Esophagus squamous epithelium (tissue), 5 donors: Measurements from ENCODE around the gene TFB1M. TPM values are rescaled to one million over a fixed set of nuclear protein-coding genes. Genes with fewer than 3 reads are reported as not detected.

Experiments
- DNase-seq: peaks from one replicate; lab custom pipeline; 2025; lab: John Stamatoyannopoulos, UW
- H3K27ac ChIP-seq, 4 donors: fragments of 200-600 bp; sonication (generic); one replicate each; pipeline ENCODE4 v1.5.1; 2016 to 2019; ENCODE audit warnings: mild to moderate bottlenecking in 1 of 4
- H3K27me3 ChIP-seq, 4 donors: fragments of 200-600 bp; sonication (generic); 1 replicate in 3 of 4; 2 replicates in 1 of 4; pipeline versions ENCODE4 v1.5.1 to v1.6.0; 2017 to 2021; ENCODE audit warnings: antibody characterized with exemption in 1 of 4
- H3K36me3 ChIP-seq, 3 donors: fragments of 200-600 bp; sonication (generic); one replicate each; pipeline ENCODE4 v1.5.1; 2016 to 2019
- H3K4me1 ChIP-seq, 3 donors: fragments of 200-600 bp; sonication (generic); one replicate each; pipeline ENCODE4 v1.5.1; 2017 to 2019
- H3K4me3 ChIP-seq, 4 donors: fragments of 200-600 bp; sonication (generic); 1 replicate in 3 of 4; 2 replicates in 1 of 4; pipeline ENCODE4 v1.5.1; 2016 to 2019; ENCODE audit warnings: mild to moderate bottlenecking in 2 of 4, moderate library complexity in 1 of 4
- H3K9me3 ChIP-seq, 3 donors: fragments of 200-600 bp; sonication (generic); one replicate each; pipeline ENCODE4 v1.5.1; 2016 to 2019
- POLR2A ChIP-seq, 4 donors: fragments of 450-650 bp; IDR thresholded peaks; one replicate each; pipeline ENCODE4 v1.6.1; 2017; ENCODE audit warnings: antibody characterized with exemption in 4 of 4, mild to moderate bottlenecking in 4 of 4, moderate library complexity in 3 of 4
- WGBS, 2 donors: methylation state at CpG; one replicate each; pipeline ENCODE4 v1.1.5; 2018; 5-methylcytosine and 5-hydroxymethylcytosine counted together
- intact Hi-C: fragments of 100-400 bp; cut with DNase I; formaldehyde crosslinking; loops from one replicate; pipeline ENCODE4 v1.15.0; 2022
- total RNA-seq, 4 donors: library from RNA; depleted of rRNA; stranded (reverse); fragments of >200 nt; gene quantifications; one replicate each; pipeline ENCODE4 v1.1.0, GENCODE V29; 2016
- TF ChIP-seq, protein P1 (sequence below), 6 experiments: fragments of 450-650 bp in 4 of 6; fragments of 200-600 bp in 2 of 6; sonication (generic) in 2 of 6; IDR thresholded peaks; one replicate each; pipeline ENCODE4 v1.5.1; 2016 to 2019; ENCODE audit warnings: antibody characterized with exemption in 6 of 6, mild to moderate bottlenecking in 4 of 6, moderate library complexity in 4 of 6
- donor health status: DM: yes; HTN: yes; CAD: no.

TFB1M gene
- total RNA-seq, 4 donors from 2014 or later = 11.2 to 15.6 (median 11.4) TPM

DNA sequence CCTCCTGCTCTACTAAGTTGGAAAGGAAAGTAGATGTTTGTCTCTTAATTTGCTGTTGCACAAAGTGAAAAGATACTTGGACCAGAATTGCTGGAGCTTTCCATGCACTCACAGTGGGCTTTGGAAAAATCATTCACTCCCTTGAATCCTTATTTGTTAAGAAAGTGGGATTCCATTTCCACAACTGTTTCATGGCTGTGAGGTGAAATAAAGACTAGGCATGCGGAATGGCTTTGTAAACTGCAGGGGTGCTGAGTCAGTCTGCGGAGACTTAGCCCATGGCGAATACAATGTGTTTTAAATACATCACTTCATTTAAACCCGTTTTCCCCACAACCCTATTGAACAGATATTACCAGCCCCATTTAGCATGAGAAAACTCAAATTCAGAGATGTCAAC is 87.2 kb downstream of the TFB1M start:
- no peaks in the 10 kb centered on the region for H3K36me3 ChIP-seq
- WGBS, 2 donors = 94 to 100% methylated on average over 4 of the region's 4 CpGs
- H3K9me3 ChIP-seq = no peaks in the 10 kb centered on the region
- TF ChIP-seq POLR2A (IDR thresholded peaks at IDR 0.05) = no peak
- TF ChIP-seq, protein P1, sequence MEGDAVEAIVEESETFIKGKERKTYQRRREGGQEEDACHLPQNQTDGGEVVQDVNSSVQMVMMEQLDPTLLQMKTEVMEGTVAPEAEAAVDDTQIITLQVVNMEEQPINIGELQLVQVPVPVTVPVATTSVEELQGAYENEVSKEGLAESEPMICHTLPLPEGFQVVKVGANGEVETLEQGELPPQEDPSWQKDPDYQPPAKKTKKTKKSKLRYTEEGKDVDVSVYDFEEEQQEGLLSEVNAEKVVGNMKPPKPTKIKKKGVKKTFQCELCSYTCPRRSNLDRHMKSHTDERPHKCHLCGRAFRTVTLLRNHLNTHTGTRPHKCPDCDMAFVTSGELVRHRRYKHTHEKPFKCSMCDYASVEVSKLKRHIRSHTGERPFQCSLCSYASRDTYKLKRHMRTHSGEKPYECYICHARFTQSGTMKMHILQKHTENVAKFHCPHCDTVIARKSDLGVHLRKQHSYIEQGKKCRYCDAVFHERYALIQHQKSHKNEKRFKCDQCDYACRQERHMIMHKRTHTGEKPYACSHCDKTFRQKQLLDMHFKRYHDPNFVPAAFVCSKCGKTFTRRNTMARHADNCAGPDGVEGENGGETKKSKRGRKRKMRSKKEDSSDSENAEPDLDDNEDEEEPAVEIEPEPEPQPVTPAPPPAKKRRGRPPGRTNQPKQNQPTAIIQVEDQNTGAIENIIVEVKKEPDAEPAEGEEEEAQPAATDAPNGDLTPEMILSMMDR (IDR thresholded peaks at IDR 0.05) = no peak
- H3K27ac ChIP-seq = no peak overlapping the region
- H3K27me3 ChIP-seq = no peaks in the 10 kb centered on the region
- DNase-seq = no peak
- peaks cover 0 to 23% (median 4%) of the 10 kb centered on the region in 3 donors for H3K4me1 ChIP-seq
- H3K4me3 ChIP-seq = no peak overlapping the region
- intact Hi-C loops = no loop called here

DNA sequence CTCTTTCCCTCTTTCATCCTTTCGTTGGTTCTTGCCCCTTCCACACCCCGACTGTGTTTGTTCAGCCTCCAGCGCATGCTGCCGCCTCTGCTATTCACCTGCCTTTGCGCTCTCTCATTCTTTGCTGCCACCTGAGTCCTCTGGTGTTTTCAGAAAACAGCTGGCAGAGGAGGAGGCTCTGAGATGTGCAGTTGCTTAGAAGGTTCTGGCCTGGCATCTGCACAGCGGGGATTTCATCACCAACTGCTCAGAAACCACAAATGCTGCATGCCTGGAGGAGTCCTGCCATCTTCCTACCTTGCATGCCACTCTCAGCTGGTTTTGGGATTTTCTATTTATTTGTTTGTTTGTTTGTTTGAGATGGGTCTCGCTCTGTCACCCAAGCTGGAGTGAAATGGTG is 89.7 kb downstream of the TFB1M start:
- Histone ChIP-seq H3K4me3 (no peak overlapping the region), H3K9me3 (no peaks in the 10 kb centered on the region), H3K36me3 (no peaks in the 10 kb centered on the region), H3K27me3 (no peaks in the 10 kb centered on the region), H3K4me1 (peaks cover 7 to 34% (median 7%) of the 10 kb centered on the region in 3 donors), H3K27ac (no peak overlapping the region)
- TF ChIP-seq, protein P1 (IDR thresholded peaks at IDR 0.05) = no peak
- TF ChIP-seq POLR2A (IDR thresholded peaks at IDR 0.05) = no peak
- 77 to 82% methylated on average over 7 of the region's 7 CpGs for WGBS, 2 donors
- DNase-seq = no peak
- intact Hi-C loops = no loop called here

DNA sequence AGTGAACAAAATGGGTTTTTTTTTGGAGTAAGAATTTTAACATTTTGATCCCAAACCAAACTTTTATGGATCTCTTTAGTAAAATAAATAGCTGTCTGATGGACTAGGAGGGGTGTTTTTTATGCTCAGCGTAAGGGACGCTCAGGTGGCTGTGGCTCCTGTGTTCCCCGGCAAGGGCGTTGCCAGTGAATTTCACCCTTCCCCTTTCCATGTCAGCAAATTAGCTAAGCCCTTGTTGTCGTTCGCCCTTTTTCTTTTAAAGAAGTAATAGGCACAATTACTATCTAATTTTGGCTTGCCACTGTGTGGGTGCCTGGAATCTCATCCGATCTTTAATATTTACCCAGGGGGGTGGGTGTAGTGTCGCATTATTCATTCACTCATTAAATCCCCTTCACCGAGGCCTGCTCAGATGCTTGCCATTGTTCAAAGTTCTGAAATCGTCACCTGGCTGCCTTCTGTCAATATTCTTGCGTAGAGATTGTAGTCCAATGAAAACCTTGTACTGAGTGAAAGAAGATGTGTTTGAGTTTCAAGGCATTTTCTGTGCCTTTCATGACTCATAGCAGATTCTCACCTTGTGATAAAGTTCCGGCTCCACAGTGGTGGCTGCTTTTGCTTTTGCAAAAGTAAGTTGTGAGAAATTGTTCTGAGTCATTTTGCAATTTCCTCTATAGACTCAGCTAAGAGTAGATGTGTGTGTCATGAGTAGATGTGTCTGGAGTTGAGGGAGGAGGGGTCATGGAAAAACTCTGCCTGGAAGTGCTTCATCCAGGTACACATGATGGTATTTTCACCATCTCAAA is 90.4 kb downstream of the TFB1M start:
- H3K36me3 ChIP-seq = no peaks in the 10 kb centered on the region
- DNase-seq = no peak
- WGBS, 2 donors = 52 to 69% methylated on average over 12 of the region's 12 CpGs
- peak overlapping the region in 1 of 4 donors; percentile 14 for H3K27ac ChIP-seq
- H3K9me3 ChIP-seq = no peaks in the 10 kb centered on the region
- no peak for TF ChIP-seq POLR2A (IDR thresholded peaks at IDR 0.05)
- no peaks in the 10 kb centered on the region for H3K27me3 ChIP-seq
- peaks cover 6 to 36% (median 7%) of the 10 kb centered on the region in 3 donors for H3K4me1 ChIP-seq
- no peak overlapping the region for H3K4me3 ChIP-seq
- intact Hi-C loops = no loop called here

DNA sequence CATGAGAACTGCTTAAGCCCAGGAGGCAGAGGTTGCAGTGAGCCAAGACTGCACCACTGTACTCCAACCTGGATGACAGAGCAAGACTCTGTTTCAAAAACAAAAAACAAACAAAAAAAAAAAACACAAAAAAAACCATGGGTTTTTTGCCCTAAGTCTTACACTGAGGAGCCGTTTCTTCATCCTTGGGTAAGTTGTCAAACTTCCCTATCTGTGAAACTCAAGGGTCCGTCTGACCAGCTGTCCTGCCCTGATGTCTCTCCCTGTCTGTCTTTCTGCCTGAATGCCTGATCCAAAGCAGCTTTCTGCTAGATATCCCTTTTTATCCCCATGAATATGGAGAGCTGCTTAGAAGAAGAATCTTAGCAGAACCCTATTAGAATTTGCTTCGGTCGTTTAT is 91.8 kb downstream of the TFB1M start:
- intact Hi-C loops = no loop called here
- no peaks in the 10 kb centered on the region for H3K9me3 ChIP-seq
- H3K4me1 ChIP-seq = peaks cover 3 to 22% (median 7%) of the 10 kb centered on the region in 3 donors
- H3K36me3 ChIP-seq = no peaks in the 10 kb centered on the region
- TF ChIP-seq POLR2A (IDR thresholded peaks at IDR 0.05) = no peak
- TF ChIP-seq, protein P1 (IDR thresholded peaks at IDR 0.05) = no peak
- no peak overlapping the region for H3K4me3 ChIP-seq
- 85 to 89% methylated on average over 4 of the region's 4 CpGs for WGBS, 2 donors
- no peaks in the 10 kb centered on the region for H3K27me3 ChIP-seq
- no peak overlapping the region for H3K27ac ChIP-seq
- DNase-seq = no peak

DNA sequence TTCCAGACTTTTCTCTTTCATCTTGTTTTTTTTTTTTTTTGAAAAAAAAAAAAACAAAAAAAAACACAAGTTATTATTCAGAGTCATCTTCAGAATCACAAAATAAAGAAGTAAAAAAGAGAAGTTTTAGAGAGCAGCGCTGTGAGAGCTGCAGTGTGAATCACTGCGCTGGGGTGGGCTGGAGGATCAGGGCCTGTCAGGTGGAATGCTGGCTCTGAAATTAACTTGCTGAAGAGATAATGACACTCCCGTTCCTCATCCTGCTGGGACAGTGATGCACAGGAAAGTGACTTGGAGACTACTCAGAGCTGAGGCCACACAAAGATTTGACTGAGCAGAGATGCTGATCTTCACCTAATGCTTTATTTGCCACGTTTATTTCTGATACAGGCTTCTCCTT is 93.2 kb downstream of the TFB1M start:
- intact Hi-C loops = no loop called here
- TF ChIP-seq POLR2A (IDR thresholded peaks at IDR 0.05) = no peak
- TF ChIP-seq, protein P1 (IDR thresholded peaks at IDR 0.05) = no peak
- Histone ChIP-seq H3K27me3 (no peaks in the 10 kb centered on the region), H3K4me3 (no peak overlapping the region), H3K36me3 (no peaks in the 10 kb centered on the region), H3K9me3 (no peaks in the 10 kb centered on the region), H3K4me1 (peaks cover 3 to 22% (median 7%) of the 10 kb centered on the region in 3 donors), H3K27ac (no peak overlapping the region)
- DNase-seq = no peak
- 75% methylated on average over 4 of the region's 4 CpGs for WGBS, 2 donors
